HepG2 (cell line): Measurements from ENCODE around the gene SZRD1. TPM values are rescaled to one million over a fixed set of nuclear protein-coding genes. Genes with fewer than 3 reads are reported as not detected.
A peak's percentile ranks its signal among the peaks of the same experiment; 100 is the strongest.

Source experiments
- HNF4G ChIP-seq, 2 experiments: sonication (generic) in 1 of 2; formaldehyde crosslinking in 1 of 2; IDR thresholded peaks; 2 replicates each; pipeline versions ENCODE4 v1.4.0 to v1.6.1; 2011 to 2020; ENCODE audit warnings: borderline replicate concordance in 2 of 2, low read depth in 2 of 2, mild to moderate bottlenecking in 2 of 2, low read length in 1 of 2, missing genetic modification reagents in 1 of 2, moderate library complexity in 1 of 2
- NR2C2 ChIP-seq: sonication (generic); formaldehyde crosslinking; IDR thresholded peaks from 2 replicates; pipeline ENCODE4 v1.4.0; 2020; ENCODE audit warnings: missing genetic modification reagents, mild to moderate bottlenecking, moderate library complexity, borderline replicate concordance
- NR2F6 ChIP-seq, 2 experiments: IDR thresholded peaks; 2 replicates each; pipeline ENCODE4 v1.6.1; 2016; ENCODE audit warnings: antibody characterized with exemption in 1 of 2, mild to moderate bottlenecking in 1 of 2
- POLR2G ChIP-seq: fragments of 200-400 bp; formaldehyde crosslinking; IDR thresholded peaks from 2 replicates; pipeline ENCODE4 v1.6.1; 2018; ENCODE audit warnings: mild to moderate bottlenecking, low read depth, low read length, moderate library complexity
- ZNF678 ChIP-seq: sonication (generic); formaldehyde crosslinking; IDR thresholded peaks from 2 replicates; pipeline ENCODE4 v1.4.0; 2020; ENCODE audit warnings: mild to moderate bottlenecking, missing genetic modification reagents
- polyA plus RNA-seq, 8 experiments: library from polyadenylated mRNA; depleted of rRNA in 3 of 8; stranded (reverse) in 7 of 8; unstranded in 1 of 8; fragments of >200 nt; fragmentation: Illumina TruSeq in 4 of 8; extraction: Trizol in 4 of 8; gene quantifications; 2 replicates each; pipeline versions ENCODE4 v1.2.1 to v1.2.3, GENCODE V29; 2011 to 2016; ENCODE audit warnings: low read depth in 4 of 8, missing spikeins in 1 of 8, mixed read lengths in 1 of 8; ENCODE audit not compliant: insufficient read depth in 1 of 8
- total RNA-seq, 5 experiments: library from RNA; depleted of rRNA; stranded (reverse); fragments of >200 nt; fragmentation: Illumina TruSeq; extraction: Trizol; gene quantifications; 2 replicates each; pipeline ENCODE4 v1.2.3, GENCODE V29; 2016; ENCODE audit warnings: low read depth in 1 of 5
- TF ChIP-seq, protein P1 (sequence below): sonication (generic); formaldehyde crosslinking; IDR thresholded peaks from 2 replicates; pipeline ENCODE4 v1.4.0; 2020; ENCODE audit warnings: missing genetic modification reagents
- TF ChIP-seq, protein P2 (sequence below): sonication (generic); formaldehyde crosslinking; IDR thresholded peaks from 2 replicates; pipeline ENCODE4 v1.5.1; 2020; ENCODE audit warnings: mild to moderate bottlenecking, missing genetic modification reagents, moderate library complexity
- TF ChIP-seq, protein P3 (sequence below): sonication (generic); formaldehyde crosslinking; IDR thresholded peaks from 2 replicates; pipeline ENCODE4 v1.8.1; 2022; ENCODE audit warnings: low read depth, mild to moderate bottlenecking, missing genetic modification reagents

Gene SZRD1
- total and polyA plus RNA-seq, 2 of the 13 experiments (the other 11 are each of a cell fraction or from before 2014, with no cell fraction given), result 28.5 to 41.4 TPM

GRCh38 chr1:16394977-16395376, 27.9 kb downstream of the SZRD1 start (continued):
- TF ChIP-seq, protein P1, sequence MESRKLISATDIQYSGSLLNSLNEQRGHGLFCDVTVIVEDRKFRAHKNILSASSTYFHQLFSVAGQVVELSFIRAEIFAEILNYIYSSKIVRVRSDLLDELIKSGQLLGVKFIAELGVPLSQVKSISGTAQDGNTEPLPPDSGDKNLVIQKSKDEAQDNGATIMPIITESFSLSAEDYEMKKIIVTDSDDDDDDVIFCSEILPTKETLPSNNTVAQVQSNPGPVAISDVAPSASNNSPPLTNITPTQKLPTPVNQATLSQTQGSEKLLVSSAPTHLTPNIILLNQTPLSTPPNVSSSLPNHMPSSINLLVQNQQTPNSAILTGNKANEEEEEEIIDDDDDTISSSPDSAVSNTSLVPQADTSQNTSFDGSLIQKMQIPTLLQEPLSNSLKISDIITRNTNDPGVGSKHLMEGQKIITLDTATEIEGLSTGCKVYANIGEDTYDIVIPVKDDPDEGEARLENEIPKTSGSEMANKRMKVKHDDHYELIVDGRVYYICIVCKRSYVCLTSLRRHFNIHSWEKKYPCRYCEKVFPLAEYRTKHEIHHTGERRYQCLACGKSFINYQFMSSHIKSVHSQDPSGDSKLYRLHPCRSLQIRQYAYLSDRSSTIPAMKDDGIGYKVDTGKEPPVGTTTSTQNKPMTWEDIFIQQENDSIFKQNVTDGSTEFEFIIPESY (CRISPR knock-in tag), result peak; percentile 78
- TF ChIP-seq, protein P2, sequence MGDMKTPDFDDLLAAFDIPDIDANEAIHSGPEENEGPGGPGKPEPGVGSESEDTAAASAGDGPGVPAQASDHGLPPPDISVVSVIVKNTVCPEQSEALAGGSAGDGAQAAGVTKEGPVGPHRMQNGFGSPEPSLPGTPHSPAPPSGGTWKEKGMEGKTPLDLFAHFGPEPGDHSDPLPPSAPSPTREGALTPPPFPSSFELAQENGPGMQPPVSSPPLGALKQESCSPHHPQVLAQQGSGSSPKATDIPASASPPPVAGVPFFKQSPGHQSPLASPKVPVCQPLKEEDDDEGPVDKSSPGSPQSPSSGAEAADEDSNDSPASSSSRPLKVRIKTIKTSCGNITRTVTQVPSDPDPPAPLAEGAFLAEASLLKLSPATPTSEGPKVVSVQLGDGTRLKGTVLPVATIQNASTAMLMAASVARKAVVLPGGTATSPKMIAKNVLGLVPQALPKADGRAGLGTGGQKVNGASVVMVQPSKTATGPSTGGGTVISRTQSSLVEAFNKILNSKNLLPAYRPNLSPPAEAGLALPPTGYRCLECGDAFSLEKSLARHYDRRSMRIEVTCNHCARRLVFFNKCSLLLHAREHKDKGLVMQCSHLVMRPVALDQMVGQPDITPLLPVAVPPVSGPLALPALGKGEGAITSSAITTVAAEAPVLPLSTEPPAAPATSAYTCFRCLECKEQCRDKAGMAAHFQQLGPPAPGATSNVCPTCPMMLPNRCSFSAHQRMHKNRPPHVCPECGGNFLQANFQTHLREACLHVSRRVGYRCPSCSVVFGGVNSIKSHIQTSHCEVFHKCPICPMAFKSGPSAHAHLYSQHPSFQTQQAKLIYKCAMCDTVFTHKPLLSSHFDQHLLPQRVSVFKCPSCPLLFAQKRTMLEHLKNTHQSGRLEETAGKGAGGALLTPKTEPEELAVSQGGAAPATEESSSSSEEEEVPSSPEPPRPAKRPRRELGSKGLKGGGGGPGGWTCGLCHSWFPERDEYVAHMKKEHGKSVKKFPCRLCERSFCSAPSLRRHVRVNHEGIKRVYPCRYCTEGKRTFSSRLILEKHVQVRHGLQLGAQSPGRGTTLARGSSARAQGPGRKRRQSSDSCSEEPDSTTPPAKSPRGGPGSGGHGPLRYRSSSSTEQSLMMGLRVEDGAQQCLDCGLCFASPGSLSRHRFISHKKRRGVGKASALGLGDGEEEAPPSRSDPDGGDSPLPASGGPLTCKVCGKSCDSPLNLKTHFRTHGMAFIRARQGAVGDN (CRISPR knock-in tag), result 0 out of 2 replicates have a peak, but pooled peaks have one; percentile 14
- TF ChIP-seq HNF4G (IDR thresholded peaks at IDR 0.05; ENCODE audit: borderline replicate concordance, low read depth, low read length) (0 out of 2 replicates have a peak, but pooled peaks have one; percentile 20), HNF4G (CRISPR knock-in tag; IDR thresholded peaks at IDR 0.05; ENCODE audit: borderline replicate concordance, low read depth) (no peak), NR2F6 (IDR thresholded peaks at IDR 0.05) (peak; percentile 19; the same call in 1 of the 2 replicates), NR2F6 (CRISPR knock-in tag; IDR thresholded peaks at IDR 0.05) (0 out of 2 replicates have a peak, but pooled peaks have one; percentile 16), NR2C2 (CRISPR knock-in tag) (peak; percentile 87), POLR2G (no peak), ZNF678 (no peak)
- TF ChIP-seq, protein P3, sequence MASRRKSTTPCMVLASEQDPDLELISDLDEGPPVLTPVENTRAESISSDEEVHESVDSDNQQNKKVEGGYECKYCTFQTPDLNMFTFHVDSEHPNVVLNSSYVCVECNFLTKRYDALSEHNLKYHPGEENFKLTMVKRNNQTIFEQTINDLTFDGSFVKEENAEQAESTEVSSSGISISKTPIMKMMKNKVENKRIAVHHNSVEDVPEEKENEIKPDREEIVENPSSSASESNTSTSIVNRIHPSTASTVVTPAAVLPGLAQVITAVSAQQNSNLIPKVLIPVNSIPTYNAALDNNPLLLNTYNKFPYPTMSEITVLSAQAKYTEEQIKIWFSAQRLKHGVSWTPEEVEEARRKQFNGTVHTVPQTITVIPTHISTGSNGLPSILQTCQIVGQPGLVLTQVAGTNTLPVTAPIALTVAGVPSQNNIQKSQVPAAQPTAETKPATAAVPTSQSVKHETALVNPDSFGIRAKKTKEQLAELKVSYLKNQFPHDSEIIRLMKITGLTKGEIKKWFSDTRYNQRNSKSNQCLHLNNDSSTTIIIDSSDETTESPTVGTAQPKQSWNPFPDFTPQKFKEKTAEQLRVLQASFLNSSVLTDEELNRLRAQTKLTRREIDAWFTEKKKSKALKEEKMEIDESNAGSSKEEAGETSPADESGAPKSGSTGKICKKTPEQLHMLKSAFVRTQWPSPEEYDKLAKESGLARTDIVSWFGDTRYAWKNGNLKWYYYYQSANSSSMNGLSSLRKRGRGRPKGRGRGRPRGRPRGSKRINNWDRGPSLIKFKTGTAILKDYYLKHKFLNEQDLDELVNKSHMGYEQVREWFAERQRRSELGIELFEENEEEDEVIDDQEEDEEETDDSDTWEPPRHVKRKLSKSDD (CRISPR knock-in tag), result 0 out of 2 replicates have a peak, but pooled peaks have one; percentile 30
